IPS-18c (cell line): ENCODE measurements around the gene MIEF1.

Experiments
- H3K4me3 ChIP-seq: 2 replicates; pipeline ENCODE4 v1.7.0; 2013; ENCODE audit warnings: low read depth, mild to moderate bottlenecking, low read length, moderate library complexity; ENCODE audit not compliant: insufficient read depth
- H3K9me3 ChIP-seq: one replicate; pipeline ENCODE4 v1.6.1; 2013; ENCODE audit warnings: mild to moderate bottlenecking, low read length, moderate library complexity; ENCODE audit not compliant: control insufficient read depth, insufficient read depth

The MIEF1 gene

GRCh38 chr22:39482768-39483167, 19.3 kb upstream of the MIEF1 start:
- Histone ChIP-seq H3K4me3 (no peak overlapping the region), H3K9me3 (no peaks in the 10 kb centered on the region)

GRCh38 chr22:39486951-39487825, 14.9 kb upstream of the MIEF1 start:
- H3K4me3 ChIP-seq, result no peak overlapping the region
- H3K9me3 ChIP-seq, result no peaks in the 10 kb centered on the region

GRCh38 chr22:39487826-39488520, 14.1 kb upstream of the MIEF1 start:
- no peaks in the 10 kb centered on the region for H3K9me3 ChIP-seq
- H3K4me3 ChIP-seq, result no peak overlapping the region

GRCh38 chr22:39488563-39489083, 13.5 kb upstream of the MIEF1 start:
- Histone ChIP-seq H3K9me3 (no peaks in the 10 kb centered on the region), H3K4me3 (no peak overlapping the region)

GRCh38 chr22:39489094-39490068, 12.7 kb upstream of the MIEF1 start:
- Histone ChIP-seq H3K9me3 (no peaks in the 10 kb centered on the region), H3K4me3 (no peak overlapping the region)

GRCh38 chr22:39490135-39490798, 11.8 kb upstream of the MIEF1 start:
- H3K9me3 ChIP-seq, result no peaks in the 10 kb centered on the region
- no peak overlapping the region for H3K4me3 ChIP-seq

- no peaks in the 10 kb centered on the region for H3K9me3 ChIP-seq
- no peak overlapping the region for H3K4me3 ChIP-seq
Measured at GRCh38 chr22:39490966-39491680, 11.0 kb upstream of the MIEF1 start.

GRCh38 chr22:39491696-39492095, 10.4 kb upstream of the MIEF1 start:
- no peaks in the 10 kb centered on the region for H3K9me3 ChIP-seq

GRCh38 chr22:39492186-39492585, 9.9 kb upstream of the MIEF1 start:
- no peak overlapping the region for H3K4me3 ChIP-seq

More at GRCh38 chr22:39491696-39492095, 10.4 kb upstream of the MIEF1 start:
- no peak overlapping the region for H3K4me3 ChIP-seq

GRCh38 chr22:39493759-39494158, 8.3 kb upstream of the MIEF1 start:
- Histone ChIP-seq H3K9me3 (no peaks in the 10 kb centered on the region), H3K4me3 (no peak overlapping the region)

More at GRCh38 chr22:39492186-39492585, 9.9 kb upstream of the MIEF1 start:
- H3K9me3 ChIP-seq, result no peaks in the 10 kb centered on the region

GRCh38 chr22:39494471-39495120, 7.5 kb upstream of the MIEF1 start:
- no peak overlapping the region for H3K4me3 ChIP-seq

GRCh38 chr22:39496131-39496838, 5.8 kb upstream of the MIEF1 start:
- Histone ChIP-seq H3K4me3 (no peak overlapping the region), H3K9me3 (no peaks in the 10 kb centered on the region)

More at GRCh38 chr22:39494471-39495120, 7.5 kb upstream of the MIEF1 start:
- H3K9me3 ChIP-seq, result no peaks in the 10 kb centered on the region

- no peaks in the 10 kb centered on the region for H3K9me3 ChIP-seq
- H3K4me3 ChIP-seq, result no peak overlapping the region
Measured at GRCh38 chr22:39497429-39497828, 4.7 kb upstream of the MIEF1 start.

GRCh38 chr22:39498368-39498767, 3.7 kb upstream of the MIEF1 start:
- Histone ChIP-seq H3K4me3 (no peak overlapping the region), H3K9me3 (no peaks in the 10 kb centered on the region)

GRCh38 chr22:39498802-39499201, 3.3 kb upstream of the MIEF1 start:
- H3K9me3 ChIP-seq, result no peaks in the 10 kb centered on the region
- no peak overlapping the region for H3K4me3 ChIP-seq
